ENCODE results near the gene LYZL1. TPM values are rescaled to one million over a fixed set of nuclear protein-coding genes. Genes with fewer than 3 reads are reported as not detected.

Gene LYZL1
- total and polyA plus RNA-seq, 9 of the 15 experiments (the other 6 are each of a cell fraction or from before 2014, with no cell fraction given), result not detected

DNA sequence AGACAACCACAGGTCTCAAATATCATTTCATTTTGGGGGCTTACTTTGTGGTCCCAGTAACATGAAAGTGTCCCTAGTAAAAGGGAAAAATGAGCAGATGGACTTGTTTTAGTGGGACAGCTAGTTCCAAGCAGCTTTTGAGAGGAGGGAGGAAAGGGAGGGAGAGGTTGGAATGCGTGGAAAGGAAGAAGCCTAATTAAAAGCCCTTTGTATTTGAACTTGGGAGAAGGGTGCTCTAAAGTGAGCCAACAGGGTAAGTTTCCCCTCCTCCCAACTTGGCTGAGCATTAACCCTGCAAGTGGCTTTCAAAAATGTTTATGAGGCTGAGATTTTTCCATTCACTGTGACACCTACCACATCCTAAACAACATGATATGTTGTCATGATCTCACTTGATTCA lies 38.8 kb upstream of the LYZL1 start:
- TF ChIP-seq CREB1 (IDR thresholded peaks at IDR 0.05) (no peak), CREB1 (CRISPR knock-in tag; IDR thresholded peaks at IDR 0.05) (no peak), MEIS2 (IDR thresholded peaks at IDR 0.05; ENCODE audit: partially characterized antibody) (no peak), ZNF146 (CRISPR knock-in tag; IDR thresholded peaks at IDR 0.05; ENCODE audit: unreplicated experiment) (no peak)
- TF ChIP-seq, protein P1, sequence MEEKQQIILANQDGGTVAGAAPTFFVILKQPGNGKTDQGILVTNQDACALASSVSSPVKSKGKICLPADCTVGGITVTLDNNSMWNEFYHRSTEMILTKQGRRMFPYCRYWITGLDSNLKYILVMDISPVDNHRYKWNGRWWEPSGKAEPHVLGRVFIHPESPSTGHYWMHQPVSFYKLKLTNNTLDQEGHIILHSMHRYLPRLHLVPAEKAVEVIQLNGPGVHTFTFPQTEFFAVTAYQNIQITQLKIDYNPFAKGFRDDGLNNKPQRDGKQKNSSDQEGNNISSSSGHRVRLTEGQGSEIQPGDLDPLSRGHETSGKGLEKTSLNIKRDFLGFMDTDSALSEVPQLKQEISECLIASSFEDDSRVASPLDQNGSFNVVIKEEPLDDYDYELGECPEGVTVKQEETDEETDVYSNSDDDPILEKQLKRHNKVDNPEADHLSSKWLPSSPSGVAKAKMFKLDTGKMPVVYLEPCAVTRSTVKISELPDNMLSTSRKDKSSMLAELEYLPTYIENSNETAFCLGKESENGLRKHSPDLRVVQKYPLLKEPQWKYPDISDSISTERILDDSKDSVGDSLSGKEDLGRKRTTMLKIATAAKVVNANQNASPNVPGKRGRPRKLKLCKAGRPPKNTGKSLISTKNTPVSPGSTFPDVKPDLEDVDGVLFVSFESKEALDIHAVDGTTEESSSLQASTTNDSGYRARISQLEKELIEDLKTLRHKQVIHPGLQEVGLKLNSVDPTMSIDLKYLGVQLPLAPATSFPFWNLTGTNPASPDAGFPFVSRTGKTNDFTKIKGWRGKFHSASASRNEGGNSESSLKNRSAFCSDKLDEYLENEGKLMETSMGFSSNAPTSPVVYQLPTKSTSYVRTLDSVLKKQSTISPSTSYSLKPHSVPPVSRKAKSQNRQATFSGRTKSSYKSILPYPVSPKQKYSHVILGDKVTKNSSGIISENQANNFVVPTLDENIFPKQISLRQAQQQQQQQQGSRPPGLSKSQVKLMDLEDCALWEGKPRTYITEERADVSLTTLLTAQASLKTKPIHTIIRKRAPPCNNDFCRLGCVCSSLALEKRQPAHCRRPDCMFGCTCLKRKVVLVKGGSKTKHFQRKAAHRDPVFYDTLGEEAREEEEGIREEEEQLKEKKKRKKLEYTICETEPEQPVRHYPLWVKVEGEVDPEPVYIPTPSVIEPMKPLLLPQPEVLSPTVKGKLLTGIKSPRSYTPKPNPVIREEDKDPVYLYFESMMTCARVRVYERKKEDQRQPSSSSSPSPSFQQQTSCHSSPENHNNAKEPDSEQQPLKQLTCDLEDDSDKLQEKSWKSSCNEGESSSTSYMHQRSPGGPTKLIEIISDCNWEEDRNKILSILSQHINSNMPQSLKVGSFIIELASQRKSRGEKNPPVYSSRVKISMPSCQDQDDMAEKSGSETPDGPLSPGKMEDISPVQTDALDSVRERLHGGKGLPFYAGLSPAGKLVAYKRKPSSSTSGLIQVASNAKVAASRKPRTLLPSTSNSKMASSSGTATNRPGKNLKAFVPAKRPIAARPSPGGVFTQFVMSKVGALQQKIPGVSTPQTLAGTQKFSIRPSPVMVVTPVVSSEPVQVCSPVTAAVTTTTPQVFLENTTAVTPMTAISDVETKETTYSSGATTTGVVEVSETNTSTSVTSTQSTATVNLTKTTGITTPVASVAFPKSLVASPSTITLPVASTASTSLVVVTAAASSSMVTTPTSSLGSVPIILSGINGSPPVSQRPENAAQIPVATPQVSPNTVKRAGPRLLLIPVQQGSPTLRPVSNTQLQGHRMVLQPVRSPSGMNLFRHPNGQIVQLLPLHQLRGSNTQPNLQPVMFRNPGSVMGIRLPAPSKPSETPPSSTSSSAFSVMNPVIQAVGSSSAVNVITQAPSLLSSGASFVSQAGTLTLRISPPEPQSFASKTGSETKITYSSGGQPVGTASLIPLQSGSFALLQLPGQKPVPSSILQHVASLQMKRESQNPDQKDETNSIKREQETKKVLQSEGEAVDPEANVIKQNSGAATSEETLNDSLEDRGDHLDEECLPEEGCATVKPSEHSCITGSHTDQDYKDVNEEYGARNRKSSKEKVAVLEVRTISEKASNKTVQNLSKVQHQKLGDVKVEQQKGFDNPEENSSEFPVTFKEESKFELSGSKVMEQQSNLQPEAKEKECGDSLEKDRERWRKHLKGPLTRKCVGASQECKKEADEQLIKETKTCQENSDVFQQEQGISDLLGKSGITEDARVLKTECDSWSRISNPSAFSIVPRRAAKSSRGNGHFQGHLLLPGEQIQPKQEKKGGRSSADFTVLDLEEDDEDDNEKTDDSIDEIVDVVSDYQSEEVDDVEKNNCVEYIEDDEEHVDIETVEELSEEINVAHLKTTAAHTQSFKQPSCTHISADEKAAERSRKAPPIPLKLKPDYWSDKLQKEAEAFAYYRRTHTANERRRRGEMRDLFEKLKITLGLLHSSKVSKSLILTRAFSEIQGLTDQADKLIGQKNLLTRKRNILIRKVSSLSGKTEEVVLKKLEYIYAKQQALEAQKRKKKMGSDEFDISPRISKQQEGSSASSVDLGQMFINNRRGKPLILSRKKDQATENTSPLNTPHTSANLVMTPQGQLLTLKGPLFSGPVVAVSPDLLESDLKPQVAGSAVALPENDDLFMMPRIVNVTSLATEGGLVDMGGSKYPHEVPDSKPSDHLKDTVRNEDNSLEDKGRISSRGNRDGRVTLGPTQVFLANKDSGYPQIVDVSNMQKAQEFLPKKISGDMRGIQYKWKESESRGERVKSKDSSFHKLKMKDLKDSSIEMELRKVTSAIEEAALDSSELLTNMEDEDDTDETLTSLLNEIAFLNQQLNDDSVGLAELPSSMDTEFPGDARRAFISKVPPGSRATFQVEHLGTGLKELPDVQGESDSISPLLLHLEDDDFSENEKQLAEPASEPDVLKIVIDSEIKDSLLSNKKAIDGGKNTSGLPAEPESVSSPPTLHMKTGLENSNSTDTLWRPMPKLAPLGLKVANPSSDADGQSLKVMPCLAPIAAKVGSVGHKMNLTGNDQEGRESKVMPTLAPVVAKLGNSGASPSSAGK (IDR thresholded peaks at IDR 0.05), result no peak
- no peak overlapping the region for H2AFZ ChIP-seq (ENCODE audit: low read depth, low read length)
- POLR2A ChIA-PET, result no interaction called here
- peaks cover 3 to 13% of the 10 kb centered on the region in 2 experiments; a peak in 3 of 5 replicates for H3K27me3 ChIP-seq (ENCODE audit: control insufficient read depth in 2 of 2, insufficient read depth in 2 of 2, low read length in 2 of 2)
- DNase-seq (ENCODE audit: extremely low read depth in 1 of 4, low spot score in 3 of 4) (no peak), ATAC-seq (no peak), FAIRE-seq (no peak)
- H3K4me3 ChIP-seq, result no peak overlapping the region
- no TSS peak for BruUV-seq (replicated peaks)
- H3K9me1 ChIP-seq (ENCODE audit: control insufficient read depth, insufficient read depth, low read length), result no peaks in the 10 kb centered on the region
- no peaks in the 10 kb centered on the region for H3K9me3 ChIP-seq (replicated peaks; ENCODE audit: control insufficient read depth, insufficient read depth, low read depth, low read length)
- in situ Hi-C loops (cut with MboI) (no loop called here), intact Hi-C loops (cut with micrococcal nuclease) (no loop called here)
- H3K4me1 ChIP-seq (replicated peaks in 1 of 2; ENCODE audit: control insufficient read depth in 2 of 2, insufficient read depth in 2 of 2, low read length in 2 of 2), result peaks cover 10 to 26% of the 10 kb centered on the region in 2 experiments
- no peaks in the 10 kb centered on the region for H3K36me3 ChIP-seq (ENCODE audit: control insufficient read depth, insufficient read depth, low read length)
- no peaks in the 10 kb centered on the region for H4K20me1 ChIP-seq (replicated peaks; ENCODE audit: control insufficient read depth, insufficient read depth, low read length)
- H3K79me2 ChIP-seq (ENCODE audit: control insufficient read depth, insufficient read depth, low read length), result no peaks in the 10 kb centered on the region
- CTCF ChIA-PET (ENCODE audit: low intra/inter-chr PET ratio), result interaction anchor here (0.5 kb wide), 1 partner anchor 951 kb away, joined by 3 read pairs; no protein-coding TSS in a partner anchor
- WGBS (ENCODE audit: insufficient coverage, low coverage, missing lambda C conversion rate), result no CpG with 5 or more reads among the region's 1 CpG
- no peak overlapping the region for H3K4me2 ChIP-seq (ENCODE audit: insufficient read depth, low read length)
- H3K9ac ChIP-seq (ENCODE audit: insufficient read depth in 1 of 2, low read depth in 2 of 2, low read length in 2 of 2), result no peak overlapping the region
- H3K27ac ChIP-seq (ENCODE audit: extremely low read depth, low read depth, low read length), result no peak overlapping the region
